Mesenchymal stem cell (in vitro differentiated cells and primary cell): ENCODE measurements around the gene ABITRAM.
"Not testable (repeated sequence)": the region's sequence is repeated elsewhere in the genome, so short reads cannot be mapped to it uniquely, and the experiment has no call there.

Experiments
- DNase-seq: peaks from one replicate; pipeline ENCODE4 v3.0.0-alpha.2; 2013
- H2AFZ ChIP-seq: one replicate; pipeline ENCODE4 v1.6.1; 2013; ENCODE audit warnings: low read depth, mild to moderate bottlenecking, control low read depth, inconsistent platforms, low read length, moderate library complexity
- H2AK5ac ChIP-seq: 2 replicates; pipeline ENCODE4 v1.6.1; 2013; ENCODE audit warnings: low read length, moderate library complexity, mild to moderate bottlenecking, inconsistent platforms; ENCODE audit not compliant: severe bottlenecking
- H2BK120ac ChIP-seq: one replicate; pipeline ENCODE4 v1.6.1; 2013; ENCODE audit warnings: low read depth, mild to moderate bottlenecking, inconsistent platforms, low read length, moderate library complexity
- H2BK12ac ChIP-seq, 2 experiments: one replicate each; pipeline ENCODE4 v1.6.1; 2013; ENCODE audit warnings: inconsistent platforms in 2 of 2, low read length in 2 of 2, mild to moderate bottlenecking in 2 of 2, moderate library complexity in 2 of 2, control low read depth in 1 of 2
- H2BK15ac ChIP-seq: one replicate; pipeline ENCODE4 v1.6.1; 2013; ENCODE audit warnings: mild to moderate bottlenecking, low read depth, inconsistent platforms; ENCODE audit not compliant: poor library complexity, severe bottlenecking
- H2BK5ac ChIP-seq: 2 replicates; pipeline ENCODE4 v1.6.1; 2013; ENCODE audit warnings: low read depth, mild to moderate bottlenecking, low read length, control low read depth, inconsistent platforms; ENCODE audit not compliant: poor library complexity, severe bottlenecking
- H3K14ac ChIP-seq, 2 experiments: one replicate each; pipeline ENCODE4 v1.6.1; 2013; ENCODE audit warnings: inconsistent platforms in 2 of 2, low read length in 2 of 2, control low read depth in 1 of 2, mild to moderate bottlenecking in 1 of 2, moderate library complexity in 1 of 2
- H3K18ac ChIP-seq, 2 experiments: one replicate each; pipeline ENCODE4 v1.6.1; 2013; ENCODE audit warnings: inconsistent platforms in 2 of 2, low read length in 2 of 2, control low read depth in 1 of 2, low read depth in 1 of 2, mild to moderate bottlenecking in 1 of 2
- H3K23ac ChIP-seq, 2 experiments: one replicate each; pipeline ENCODE4 v1.6.1; 2013; ENCODE audit warnings: inconsistent platforms in 2 of 2, low read length in 2 of 2, mild to moderate bottlenecking in 2 of 2, moderate library complexity in 2 of 2, control low read depth in 1 of 2
- H3K27ac ChIP-seq: 2 replicates; pipeline ENCODE4 v1.5.1; 2013; ENCODE audit warnings: mild to moderate bottlenecking, moderate library complexity, low read length, control low read depth, inconsistent platforms; ENCODE audit not compliant: poor library complexity, severe bottlenecking
- H3K27me3 ChIP-seq, 2 experiments: 2 replicates each; pipeline versions ENCODE4 v1.6.1 to v1.7.0; 2013; ENCODE audit warnings: low read length in 2 of 2, mild to moderate bottlenecking in 2 of 2, moderate library complexity in 2 of 2, control low read depth in 1 of 2, inconsistent platforms in 1 of 2; ENCODE audit not compliant: control insufficient read depth in 1 of 2, insufficient read depth in 1 of 2
- H3K36me3 ChIP-seq, 2 experiments: 2 replicates each; pipeline versions ENCODE4 v1.6.1 to v1.7.0; 2013; ENCODE audit warnings: low read length in 2 of 2, control low read depth in 1 of 2, inconsistent platforms in 1 of 2, low read depth in 1 of 2, mild to moderate bottlenecking in 1 of 2; ENCODE audit not compliant: insufficient read depth in 2 of 2, control insufficient read depth in 1 of 2
- H3K4ac ChIP-seq, 2 experiments: one replicate each; pipeline ENCODE4 v1.6.1; 2013; ENCODE audit warnings: inconsistent platforms in 2 of 2, low read length in 2 of 2, mild to moderate bottlenecking in 2 of 2, moderate library complexity in 2 of 2, control low read depth in 1 of 2, low read depth in 1 of 2
- H3K4me1 ChIP-seq: 2 replicates; pipeline ENCODE4 v1.6.1; 2013; ENCODE audit warnings: low read depth, low read length, control low read depth; ENCODE audit not compliant: control insufficient read depth, insufficient read depth
- H3K4me2 ChIP-seq: 2 replicates; pipeline ENCODE4 v1.6.1; 2013; ENCODE audit warnings: low read length, mild to moderate bottlenecking, inconsistent platforms; ENCODE audit not compliant: poor library complexity, severe bottlenecking
- H3K4me3 ChIP-seq, 2 experiments: 2 replicates each; pipeline versions ENCODE4 v1.5.1 to v1.7.0; 2013; ENCODE audit warnings: low read length in 2 of 2, mild to moderate bottlenecking in 2 of 2, control low read depth in 1 of 2, low read depth in 1 of 2; ENCODE audit not compliant: insufficient read depth in 1 of 2
- H3K79me1 ChIP-seq: replicated peaks from 2 replicates; pipeline ENCODE4 v1.6.1; 2013; ENCODE audit warnings: mild to moderate bottlenecking, control low read depth, low read length, inconsistent platforms; ENCODE audit not compliant: poor library complexity, severe bottlenecking
- H3K9ac ChIP-seq: 2 replicates; pipeline ENCODE4 v1.7.0; 2013; ENCODE audit warnings: mild to moderate bottlenecking, low read length, moderate library complexity
- H3K9me3 ChIP-seq: 2 replicates; pipeline ENCODE4 v1.7.0; 2013; ENCODE audit warnings: mild to moderate bottlenecking, low read length; ENCODE audit not compliant: control insufficient read depth
- H4K8ac ChIP-seq: one replicate; pipeline ENCODE4 v1.6.1; 2013; ENCODE audit warnings: inconsistent platforms, mild to moderate bottlenecking, low read length, moderate library complexity
- H4K91ac ChIP-seq: one replicate; pipeline ENCODE4 v1.6.1; 2013; ENCODE audit warnings: mild to moderate bottlenecking, low read length, inconsistent platforms
- WGBS: methylation state at CpG from one replicate; pipeline ENCODE4 v1.1.7; 2013; ENCODE audit warnings: mixed read lengths; 5-methylcytosine and 5-hydroxymethylcytosine counted together

The ABITRAM gene

DNA sequence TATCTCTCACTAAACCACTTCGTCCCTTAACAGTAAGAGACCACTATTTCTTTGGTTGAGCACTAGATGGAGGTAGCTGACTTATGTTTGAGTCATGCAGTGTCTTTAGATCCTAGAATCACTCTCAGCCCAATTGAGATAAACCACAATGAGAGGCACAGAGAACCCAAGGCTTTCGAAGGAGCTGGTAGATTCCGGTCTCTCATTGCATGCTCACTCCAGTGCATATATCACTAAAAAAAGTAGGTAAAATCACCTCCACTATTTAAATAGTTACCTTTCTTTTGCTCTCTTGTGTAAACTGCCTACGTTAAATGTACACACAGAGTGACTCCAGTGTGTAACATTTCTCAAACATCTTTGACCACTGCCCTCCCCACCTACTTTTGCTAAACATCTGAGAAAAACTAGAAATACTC is 44.5 kb upstream of the ABITRAM start:
- DNase-seq: peak; percentile 11
- no peak overlapping the region for H3K14ac ChIP-seq
- no peaks in the 10 kb centered on the region for H3K4me1 ChIP-seq
- H3K79me1 ChIP-seq: peaks cover 4% of the 10 kb centered on the region
- no peak overlapping the region for H3K27ac ChIP-seq
- no peak overlapping the region for H3K4me3 ChIP-seq
- H3K4me2 ChIP-seq: no peak overlapping the region
- no peak overlapping the region for H2BK120ac ChIP-seq
- no peak overlapping the region for H2BK5ac ChIP-seq
- H3K9me3 ChIP-seq: no peaks in the 10 kb centered on the region
- no peak overlapping the region for H3K9ac ChIP-seq
- H3K36me3 ChIP-seq: peaks cover 16 to 69% of the 10 kb centered on the region in 2 experiments
- no peak overlapping the region for H3K18ac ChIP-seq
- H3K27me3 ChIP-seq: no peaks in the 10 kb centered on the region
- no peak overlapping the region for H3K4ac ChIP-seq
- H3K23ac ChIP-seq: no peak overlapping the region
- no peak overlapping the region for H4K91ac ChIP-seq
- H2AFZ ChIP-seq: no peak overlapping the region
- no peak overlapping the region for H2BK15ac ChIP-seq
- WGBS: 96% methylated on average over 3 of the region's 4 CpGs
- no peak overlapping the region for H4K8ac ChIP-seq
- no peak overlapping the region for H2BK12ac ChIP-seq
- no peak overlapping the region for H2AK5ac ChIP-seq

DNA sequence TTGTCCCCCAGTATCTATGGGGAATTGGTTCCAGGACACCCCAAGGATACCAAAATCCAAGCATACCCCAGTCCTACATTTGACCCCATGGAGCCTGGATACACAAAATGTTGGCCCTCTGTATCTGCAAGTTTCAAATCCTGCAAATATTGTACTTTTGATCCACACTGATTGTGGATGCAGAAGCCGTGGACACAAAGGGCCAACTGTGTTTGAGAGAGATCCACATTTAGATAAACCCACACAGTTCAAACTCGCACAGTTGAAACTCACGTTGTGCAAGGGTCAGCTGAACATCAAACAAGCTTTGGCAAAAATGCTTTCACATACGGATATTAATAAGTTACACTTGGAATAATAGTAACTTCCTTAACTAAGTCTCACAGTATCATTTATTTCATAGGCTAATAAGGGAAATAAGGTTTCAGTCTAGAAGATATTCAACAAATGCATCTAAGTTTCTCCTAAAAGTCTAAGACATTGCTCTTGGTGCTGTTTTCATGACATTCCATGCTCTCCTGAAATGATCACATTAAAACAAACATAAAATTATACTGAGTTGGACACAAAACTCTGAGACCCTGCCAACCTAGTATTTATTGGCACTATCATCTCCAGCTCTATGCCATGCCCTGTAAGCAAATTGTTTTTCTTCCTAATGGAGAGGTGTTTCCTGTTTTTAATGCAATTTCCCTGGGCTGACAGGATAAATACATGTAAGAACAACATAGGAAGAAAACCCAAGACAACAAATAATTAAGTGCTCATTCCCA is 39.8 kb upstream of the ABITRAM start:
- H2AFZ ChIP-seq: no peak overlapping the region

DNA sequence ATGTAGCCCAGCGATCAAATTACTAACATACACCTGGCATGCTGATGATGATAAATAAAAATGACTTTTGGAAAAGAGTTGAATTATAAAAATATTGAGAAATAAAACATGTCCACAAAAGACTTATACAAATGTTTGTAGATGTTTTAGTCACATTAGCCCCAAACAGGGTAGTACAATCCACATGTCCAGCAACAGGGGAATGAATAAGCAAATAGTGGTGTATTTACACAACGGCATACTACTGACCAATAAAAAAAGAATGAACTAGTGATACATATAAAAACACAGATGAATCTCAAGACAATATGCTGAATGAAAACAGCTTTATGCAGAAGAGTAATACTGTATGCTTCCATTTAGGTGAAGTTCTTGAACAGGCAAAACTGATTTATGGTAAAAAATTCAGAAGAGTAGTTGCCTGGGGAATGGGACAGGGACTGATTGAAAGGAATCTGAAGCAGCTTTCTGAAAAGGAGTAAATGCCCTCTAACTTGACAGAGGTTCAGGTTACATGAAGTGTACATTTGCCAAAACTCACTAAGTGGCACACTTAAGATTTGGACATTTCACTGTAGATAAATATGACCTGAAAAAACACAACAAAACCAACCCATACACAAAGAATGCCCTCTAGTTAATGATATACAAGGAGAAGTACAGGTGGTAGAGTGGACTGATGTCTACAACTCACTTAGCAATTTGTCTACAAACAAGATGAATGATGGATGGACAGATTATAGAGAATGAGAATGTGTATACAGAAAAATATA is 36.7 kb upstream of the ABITRAM start:
- Histone ChIP-seq H3K36me3 (peaks cover 22 to 97% of the 10 kb centered on the region in 2 experiments), H3K4me2 (no peak overlapping the region), H3K27me3 (no peaks in the 10 kb centered on the region), H4K91ac (no peak overlapping the region), H3K4me3 (no peak overlapping the region), H2BK12ac (no peak overlapping the region), H3K4me1 (no peaks in the 10 kb centered on the region), H2AFZ (no peak overlapping the region), H3K9ac (no peak overlapping the region), H3K9me3 (no peaks in the 10 kb centered on the region), H2BK15ac (no peak overlapping the region), H3K27ac (no peak overlapping the region), H3K14ac (no peak overlapping the region), H2BK120ac (no peak overlapping the region), H3K79me1 (peaks cover 5% of the 10 kb centered on the region), H4K8ac (no peak overlapping the region), H3K4ac (no peak overlapping the region), H3K18ac (no peak overlapping the region), H2BK5ac (no peak overlapping the region), H3K23ac (no peak overlapping the region), H2AK5ac (no peak overlapping the region)
- no peak for DNase-seq
- WGBS: no CpG with 5 or more reads among the region's 2 CpGs

More for the DNA sequence above, 39.8 kb upstream of the ABITRAM start:
- H3K9me3 ChIP-seq: no peaks in the 10 kb centered on the region
- no peak for DNase-seq
- H3K79me1 ChIP-seq: peaks cover 5% of the 10 kb centered on the region
- no peaks in the 10 kb centered on the region for H3K4me1 ChIP-seq
- H3K4ac ChIP-seq: no peak overlapping the region
- no peak overlapping the region for H2BK120ac ChIP-seq
- no peak overlapping the region for H4K91ac ChIP-seq
- H3K27ac ChIP-seq: no peak overlapping the region
- no peak overlapping the region for H2AK5ac ChIP-seq
- 98% methylated on average over 2 of the region's 4 CpGs for WGBS
- no peak overlapping the region for H2BK12ac ChIP-seq
- H3K18ac ChIP-seq: no peak overlapping the region
- H3K4me3 ChIP-seq: no peak overlapping the region
- H3K14ac ChIP-seq: no peak overlapping the region
- no peak overlapping the region for H3K9ac ChIP-seq
- H2BK15ac ChIP-seq: no peak overlapping the region
- no peaks in the 10 kb centered on the region for H3K27me3 ChIP-seq
- no peak overlapping the region for H3K4me2 ChIP-seq
- H2BK5ac ChIP-seq: no peak overlapping the region
- no peak overlapping the region for H3K23ac ChIP-seq
- H3K36me3 ChIP-seq: peaks cover 30 to 95% of the 10 kb centered on the region in 2 experiments
- no peak overlapping the region for H4K8ac ChIP-seq

DNA sequence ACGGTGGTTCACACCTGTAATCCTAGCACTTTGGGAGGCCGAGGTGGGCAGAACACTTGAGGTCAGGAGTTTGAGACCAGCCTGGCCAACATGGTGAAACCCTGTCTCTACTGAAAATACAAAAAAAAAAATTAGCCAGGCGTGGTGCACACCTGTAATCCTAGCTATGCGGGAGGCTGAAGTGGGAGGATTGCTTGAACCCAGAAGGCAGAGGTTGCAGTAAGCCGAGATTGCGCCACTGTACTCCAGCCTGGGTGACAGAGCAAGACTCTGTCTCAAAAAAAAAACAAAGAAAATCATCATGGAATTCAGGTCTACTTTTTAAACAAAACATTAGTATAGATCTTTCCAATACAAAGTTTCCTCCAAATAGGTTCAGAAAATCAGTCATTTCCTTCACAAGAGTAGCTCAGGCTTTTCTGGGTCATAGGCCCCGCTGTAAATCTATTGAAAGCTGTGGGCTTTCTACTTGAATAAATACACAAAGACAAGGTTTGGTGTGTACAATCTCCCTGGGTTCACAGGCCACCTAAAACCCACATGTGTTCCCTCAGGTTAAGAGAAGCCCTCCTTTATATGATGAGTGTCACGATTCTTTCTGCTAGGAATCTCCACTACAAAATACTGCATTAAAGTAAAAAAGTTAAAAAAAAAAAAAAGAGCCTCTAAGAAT is 35.0 kb upstream of the ABITRAM start:
- not testable (repeated sequence) for H4K8ac ChIP-seq, H3K27ac ChIP-seq, H2BK120ac ChIP-seq, H4K91ac ChIP-seq, H3K27me3 ChIP-seq, DNase-seq, H3K23ac ChIP-seq, H3K9ac ChIP-seq, H3K4me2 ChIP-seq, H2BK15ac ChIP-seq, H2AFZ ChIP-seq, H3K18ac ChIP-seq, H2BK12ac ChIP-seq, H3K14ac ChIP-seq, H3K4me1 ChIP-seq, H3K4me3 ChIP-seq, H3K9me3 ChIP-seq, H2BK5ac ChIP-seq, H3K4ac ChIP-seq, H2AK5ac ChIP-seq, H3K79me1 ChIP-seq
- 91% methylated on average over 7 of the region's 8 CpGs for WGBS
- H3K36me3 ChIP-seq: peaks cover 17 to 96% of the 10 kb centered on the region in 2 experiments
